Spleen (tissue), 7 donors: ENCODE measurements around the gene GLDC.

Experiments
- CTCF ChIP-seq, 11 experiments: fragments of 200-600 bp in 7 of 11; fragments of 450-650 bp in 4 of 11; sonication (generic) in 4 of 11; IDR thresholded peaks in 8 of 11; conservative IDR thresholded peaks in 3 of 11; 1 replicate in 7 of 11; 2 replicates in 4 of 11; pipeline versions ENCODE4 v1.4.0 to v1.8.0; 2016 to 2021; ENCODE audit warnings: antibody characterized with exemption in 11 of 11, inconsistent platforms in 4 of 11, mild to moderate bottlenecking in 1 of 11
- POLR2A ChIP-seq, 3 donors: fragments of 450-650 bp; IDR thresholded peaks; one replicate each; pipeline ENCODE4 v1.5.1; 2017; ENCODE audit warnings: antibody characterized with exemption in 3 of 3, mild to moderate bottlenecking in 1 of 3
- POLR2AphosphoS5 ChIP-seq, 3 donors: sonication (generic); formaldehyde crosslinking; IDR thresholded peaks; one replicate each; pipeline ENCODE4 v1.5.1; 2017; ENCODE audit warnings: antibody characterized with exemption in 3 of 3
- donor health status: DM: no; HTN: no; CAD: no; lungs with moderate emphysema.
- donor health status: DM: no; HTN: no; CAD: no.
- donor health status: DM: no; HTN: no; CAD: no.

GRCh38 chr9:6590334-6590733, 55.2 kb downstream of the GLDC start:
- TF ChIP-seq CTCF (IDR thresholded peaks at IDR 0.05 in 8 of 11, conservative IDR thresholded peaks at IDR 0.05 in 3 of 11) (no peak), POLR2A (IDR thresholded peaks at IDR 0.05) (no peak), POLR2AphosphoS5 (IDR thresholded peaks at IDR 0.05) (no peak)
